Camera-type eye (tissue), 1 donor: ENCODE data around the gene FLOT1. TPM values are rescaled to one million over a fixed set of nuclear protein-coding genes. Genes with fewer than 3 reads are reported as not detected.

Source experiments
- total RNA-seq: library from RNA; depleted of rRNA; stranded (reverse); fragments of >200 nt; gene quantifications from one replicate; pipeline ENCODE4 v1.2.3, GENCODE V29; 2014

FLOT1 gene, protein sequence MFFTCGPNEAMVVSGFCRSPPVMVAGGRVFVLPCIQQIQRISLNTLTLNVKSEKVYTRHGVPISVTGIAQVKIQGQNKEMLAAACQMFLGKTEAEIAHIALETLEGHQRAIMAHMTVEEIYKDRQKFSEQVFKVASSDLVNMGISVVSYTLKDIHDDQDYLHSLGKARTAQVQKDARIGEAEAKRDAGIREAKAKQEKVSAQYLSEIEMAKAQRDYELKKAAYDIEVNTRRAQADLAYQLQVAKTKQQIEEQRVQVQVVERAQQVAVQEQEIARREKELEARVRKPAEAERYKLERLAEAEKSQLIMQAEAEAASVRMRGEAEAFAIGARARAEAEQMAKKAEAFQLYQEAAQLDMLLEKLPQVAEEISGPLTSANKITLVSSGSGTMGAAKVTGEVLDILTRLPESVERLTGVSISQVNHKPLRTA
- 68.1 TPM for total RNA-seq

DNA sequence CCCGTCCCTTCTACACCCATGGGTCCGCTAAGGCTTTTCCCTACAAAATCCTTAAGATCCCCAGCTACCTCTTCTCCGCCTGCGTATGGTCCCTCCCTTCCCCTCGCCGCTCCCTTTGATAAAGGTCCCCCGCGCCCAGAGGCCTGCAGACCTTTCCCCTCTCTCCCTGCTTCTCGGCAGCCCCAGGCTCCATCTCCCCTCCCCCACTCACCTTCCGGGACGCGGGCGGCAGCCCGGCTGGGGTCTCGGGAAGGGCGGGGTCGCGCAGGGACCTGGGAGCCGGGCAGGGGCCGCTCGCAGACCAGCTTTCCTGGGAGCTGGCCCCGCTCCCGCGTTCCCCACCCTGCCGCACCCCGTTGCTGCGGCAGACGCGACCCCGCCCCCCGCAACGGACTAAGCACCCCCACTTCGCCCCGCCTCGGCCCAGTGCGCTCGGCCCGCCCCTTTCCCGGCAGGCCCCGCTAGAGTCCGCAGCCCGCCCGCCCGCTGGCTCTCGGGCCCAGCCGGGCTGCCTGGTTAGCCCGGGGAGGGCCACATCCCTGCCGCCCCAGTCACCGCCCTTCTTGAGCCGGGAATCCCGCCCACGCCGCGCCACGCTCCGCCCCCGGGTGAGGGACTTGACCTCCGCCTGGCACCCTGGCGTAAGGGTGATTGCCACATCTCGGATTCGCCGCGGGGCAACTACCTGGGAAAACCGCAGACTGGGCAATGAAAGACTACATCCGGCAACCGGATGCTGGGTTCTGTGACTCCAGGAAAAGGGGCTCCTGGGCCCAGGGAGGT is at the start of gene FLOT1:
Gene FLOT1 (minus strand): TSS at position 372 of the 783 bp plus-strand sequence. CDS start 498 bp downstream, outside the sequence.

DNA sequence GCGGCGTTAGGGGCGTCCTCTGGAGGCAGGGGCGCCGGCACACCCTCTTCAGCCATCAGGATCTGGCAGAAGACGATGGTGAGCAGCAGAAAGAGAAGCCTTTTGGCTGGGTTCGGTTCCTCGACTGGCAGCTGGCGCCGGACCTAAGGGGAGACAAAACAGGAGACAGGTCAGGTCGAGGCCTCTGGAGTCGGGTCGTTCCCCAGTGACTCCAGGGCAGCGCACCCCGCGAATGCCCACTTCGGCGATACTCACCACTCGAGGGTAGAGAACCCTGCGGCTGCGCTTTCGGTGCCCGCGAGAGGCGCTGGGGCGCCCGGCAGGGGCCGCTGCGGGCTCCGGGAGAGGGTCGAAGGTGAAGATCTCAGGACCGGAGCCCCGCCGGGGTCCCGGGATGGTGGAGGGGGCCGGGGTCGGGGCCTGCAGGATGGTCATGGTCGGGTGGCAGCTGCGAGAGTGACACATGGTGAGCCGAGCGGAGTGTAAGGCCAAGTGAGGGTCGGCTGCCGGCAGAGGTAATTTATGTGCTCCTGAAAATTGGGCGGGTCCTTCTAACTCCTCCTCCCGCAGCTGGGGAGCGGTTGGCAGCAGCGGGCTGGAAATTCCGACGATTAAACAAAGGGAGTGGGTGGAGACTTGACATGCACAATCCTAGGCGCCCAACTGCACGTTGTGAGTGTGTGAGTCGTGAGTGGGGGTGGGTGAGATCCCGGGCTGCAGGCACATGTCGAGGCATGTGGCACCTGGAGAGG is 1.7 kb upstream of the FLOT1 start, which contains the start of gene IER3:
Gene IER3 (minus strand): TSS at position 494 of the 752 bp plus-strand sequence. CDS start 29 bp downstream, at position 465.

DNA sequence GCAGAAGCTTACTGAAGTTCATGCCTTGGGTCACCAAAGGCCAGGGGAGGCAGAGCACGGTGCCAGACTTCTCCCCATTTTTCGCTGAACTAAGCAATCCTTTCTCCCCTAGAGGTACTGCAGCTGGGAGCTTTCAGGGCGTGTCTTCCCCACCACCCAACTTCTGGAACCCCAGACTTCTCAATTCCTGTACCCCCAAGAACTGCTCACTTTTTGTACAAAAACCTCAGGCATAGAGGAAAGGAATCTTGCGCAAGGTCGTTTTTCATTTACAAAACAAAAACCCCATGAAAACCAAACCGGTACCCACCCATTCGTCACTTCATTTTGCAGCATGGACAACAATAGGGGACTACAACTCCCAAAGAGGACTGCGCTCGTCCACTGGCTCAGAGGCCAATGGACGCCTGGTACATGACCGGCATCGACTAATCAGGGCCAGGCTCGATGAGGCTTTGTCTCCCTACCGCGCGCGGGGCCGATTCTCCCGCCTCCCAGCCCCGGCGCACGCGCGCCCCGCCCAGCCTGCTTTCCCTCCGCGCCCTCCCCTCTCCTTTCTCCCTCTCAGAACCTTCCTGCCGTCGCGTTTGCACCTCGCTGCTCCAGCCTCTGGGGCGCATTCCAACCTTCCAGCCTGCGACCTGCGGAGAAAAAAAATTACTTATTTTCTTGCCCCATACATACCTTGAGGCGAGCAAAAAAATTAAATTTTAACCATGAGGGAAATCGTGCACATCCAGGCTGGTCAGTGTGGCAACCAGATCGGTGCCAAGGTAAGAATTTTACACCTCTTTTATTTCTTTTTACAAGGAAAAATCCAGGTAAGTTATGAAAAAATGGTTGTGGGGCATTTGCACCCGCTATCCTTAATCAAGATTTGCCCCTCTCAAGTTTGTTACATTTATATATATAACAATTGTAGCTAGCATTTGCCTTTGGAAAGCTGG is 22.4 kb downstream of the FLOT1 start, which contains the start of gene TUBB:
Gene TUBB (plus strand): TSS at position 562 of the 947 bp plus-strand sequence. CDS start 155 bp downstream, at position 717.

DNA sequence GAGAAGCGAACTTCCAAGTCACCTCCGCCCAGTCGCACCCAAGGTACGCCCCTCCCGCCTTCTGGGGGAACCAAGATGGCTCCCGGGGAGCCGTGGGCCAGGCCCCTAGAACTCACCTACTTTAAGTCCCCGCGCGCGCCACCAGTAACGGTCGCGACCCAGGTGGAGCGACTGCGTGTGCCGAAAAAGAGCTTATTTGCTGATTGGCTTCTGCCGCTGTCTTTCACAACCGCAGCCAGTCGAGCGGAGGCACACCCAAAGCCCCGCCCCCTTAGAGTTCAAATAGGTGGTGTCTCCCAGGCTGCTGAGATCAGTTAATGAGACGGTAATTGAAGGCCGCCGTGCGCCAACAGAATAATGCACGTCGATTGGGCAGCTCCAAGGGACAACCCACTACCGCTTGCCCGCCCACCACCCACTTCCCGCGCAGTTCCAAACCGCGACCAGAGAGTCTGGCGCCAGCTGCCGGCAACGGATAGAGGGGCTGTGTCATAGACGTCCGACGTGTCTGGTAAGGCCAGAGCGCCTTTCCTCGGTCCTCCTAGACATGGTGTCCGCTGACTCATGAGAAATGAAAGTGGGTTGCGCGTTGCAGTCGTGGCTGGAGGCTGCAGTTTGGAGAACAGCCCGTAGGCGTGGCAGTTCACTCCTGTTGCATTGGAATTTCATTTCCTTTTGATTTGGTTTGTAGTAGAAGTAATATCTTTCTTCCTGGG is 25.2 kb downstream of the FLOT1 start, which contains the start of gene MDC1:
Gene MDC1 (minus strand): TSS at position 153 of the 716 bp plus-strand sequence. CDS start 2,106 bp downstream, outside the sequence.

DNA sequence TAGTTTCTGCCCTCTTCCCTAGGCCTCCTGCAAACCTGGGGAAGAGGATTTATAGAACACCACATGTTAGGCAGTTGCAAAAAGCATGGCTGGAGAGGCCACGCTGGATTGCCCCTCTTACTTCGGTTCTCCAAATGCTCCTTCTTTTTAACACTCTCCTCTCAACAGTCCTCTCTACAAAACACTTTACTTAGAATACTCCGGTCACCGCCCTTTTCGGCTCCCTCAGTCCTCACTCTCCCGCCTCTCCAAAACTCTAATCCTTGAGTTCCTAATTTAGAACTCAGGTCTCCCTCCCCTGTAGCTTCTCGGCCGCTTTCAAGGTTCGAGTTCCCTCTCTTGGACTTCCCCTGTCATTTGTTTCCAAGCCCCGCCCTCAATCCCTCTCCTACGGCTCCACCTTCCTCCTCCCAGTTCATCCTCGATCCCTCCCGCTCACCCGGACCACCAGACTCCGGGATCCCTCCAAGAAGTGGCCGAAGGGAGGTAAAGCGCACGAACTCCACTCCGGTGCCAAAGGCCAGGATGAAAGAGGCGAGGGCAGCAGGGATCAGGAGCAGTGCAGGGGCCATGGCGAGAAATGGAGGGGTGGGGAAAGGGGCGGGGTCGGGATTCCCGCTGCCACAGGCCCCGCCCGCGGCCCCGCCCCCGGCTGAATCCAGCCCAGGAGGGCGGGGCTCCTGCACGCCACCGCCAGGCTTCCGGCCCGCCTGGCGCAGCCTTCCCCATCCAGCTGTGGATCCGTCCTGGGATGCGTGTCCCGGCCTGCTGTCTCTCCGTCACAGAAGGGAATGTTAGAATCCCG is 51.9 kb downstream of the FLOT1 start, which contains the start of gene NRM:
Gene NRM (minus strand): TSS at position 582 of the 805 bp plus-strand sequence. CDS start 10 bp downstream, at position 572.

DNA sequence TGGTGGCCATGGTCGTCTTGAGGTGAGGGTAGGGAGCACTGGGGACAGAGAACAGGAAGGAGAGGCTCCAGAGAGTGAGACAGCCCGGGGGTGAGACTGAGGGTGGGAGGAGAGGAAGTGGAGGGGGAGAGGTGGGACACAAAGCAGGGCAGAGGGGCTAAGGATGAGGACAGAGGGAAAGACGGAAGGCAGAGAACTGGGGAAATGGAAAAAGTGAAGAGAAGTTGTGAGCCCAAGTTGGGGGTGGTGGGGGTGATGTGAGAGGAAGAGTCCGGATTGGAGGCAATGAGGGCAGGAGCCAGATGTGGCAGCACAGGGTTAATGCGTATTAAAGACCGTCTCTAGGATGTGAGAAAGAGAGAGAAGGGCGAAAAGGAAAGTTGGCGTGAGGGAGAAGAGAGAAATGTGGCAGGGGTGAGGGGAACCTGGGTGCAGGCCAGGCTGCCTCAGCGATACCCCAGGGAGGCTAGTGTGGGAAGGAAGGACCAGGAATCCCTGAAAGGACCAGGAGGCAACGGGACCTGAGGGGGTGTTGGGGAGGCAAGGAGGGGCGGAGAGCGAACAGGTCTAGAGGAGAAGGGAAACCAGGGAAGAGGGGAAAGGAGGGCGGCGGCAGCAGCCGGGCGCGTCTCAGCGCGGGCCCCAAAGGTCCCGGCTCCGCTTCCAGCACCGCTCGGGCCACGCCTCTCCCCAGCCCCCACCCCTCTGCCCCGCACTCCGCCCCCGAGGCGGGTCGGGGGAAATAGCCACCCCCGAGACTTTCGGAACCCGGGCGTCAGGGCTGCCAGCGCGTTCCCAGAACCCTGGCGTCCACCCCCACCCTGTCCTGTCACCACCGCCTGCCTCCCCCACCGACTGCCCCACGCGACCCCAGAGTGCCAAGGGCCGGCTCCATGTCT is 56.2 kb downstream of the FLOT1 start, which contains the start of gene PPP1R18:
Gene PPP1R18 (minus strand): TSS at position 637 of the 899 bp plus-strand sequence. CDS start 627 bp downstream, at position 10.

Other genes with a start within 250 kb of the FLOT1 start
- gene GNL1, start 186.2 kb downstream of the FLOT1 start, total RNA-seq, result 37.2 TPM
- gene PRR3, start 185.4 kb downstream of the FLOT1 start, total RNA-seq, result 16.3 TPM
- 35.6 TPM for gene ABCF1, start 171.2 kb downstream of the FLOT1 start, total RNA-seq
- gene PPP1R10, start 125.4 kb downstream of the FLOT1 start, total RNA-seq, result 39.9 TPM
- 40.3 TPM for gene MRPS18B, start 124.8 kb downstream of the FLOT1 start, total RNA-seq
- gene ATAT1, start 115.8 kb downstream of the FLOT1 start, total RNA-seq, result 25.5 TPM
- 10.1 TPM for gene C6orf136, start 95.6 kb downstream of the FLOT1 start, total RNA-seq
- 29.3 TPM for gene DHX16, start 69.7 kb downstream of the FLOT1 start, total RNA-seq
- gene PPP1R18, start 56.0 kb downstream of the FLOT1 start, total RNA-seq, result 20.6 TPM
- 4.3 TPM for gene NRM, start 51.7 kb downstream of the FLOT1 start, total RNA-seq
- 26.2 TPM for gene MDC1, start 25.4 kb downstream of the FLOT1 start, total RNA-seq
- 432 TPM for gene TUBB, start 22.3 kb downstream of the FLOT1 start, total RNA-seq
- 7.5 TPM for gene IER3, start 1.9 kb upstream of the FLOT1 start, total RNA-seq
- 148 TPM for gene DDR1, start 141.8 kb upstream of the FLOT1 start, total RNA-seq
- gene GTF2H4, start 165.5 kb upstream of the FLOT1 start, total RNA-seq, result 20.6 TPM
- 30.6 TPM for gene VARS2, start 171.6 kb upstream of the FLOT1 start, total RNA-seq
- not detected for gene SFTA2, start 189.5 kb upstream of the FLOT1 start, total RNA-seq
- gene MUCL3, start 198.3 kb upstream of the FLOT1 start, total RNA-seq, result not detected
- 0.11 TPM for gene MUC21, start 241.0 kb upstream of the FLOT1 start, total RNA-seq